Stimulated activated CD4-positive, alpha-beta T cell treated with anti-CD3 and anti-CD28 coated beads, Interleukin-4, amount 100 ng/mL, for 24 hours (primary cell): ENCODE results near the gene CDK17.
"Not testable (repeated sequence)": the region's sequence is repeated elsewhere in the genome, so short reads cannot be mapped to it uniquely, and the experiment has no call there.

Experiments
- DNase-seq: peaks from one replicate; pipeline ENCODE4 v3.0.0-alpha.2; 2020

The CDK17 gene

GRCh38 chr12:96416033-96416799 is 16.0 kb upstream of the CDK17 start:
- DNase-seq = no peak

- DNase-seq = no peak
Observed at GRCh38 chr12:96414637-96415036, 14.4 kb upstream of the CDK17 start.

GRCh38 chr12:96412431-96412830 is 12.2 kb upstream of the CDK17 start:
- DNase-seq = no peak

GRCh38 chr12:96409731-96410130 is 9.5 kb upstream of the CDK17 start:
- no peak for DNase-seq

GRCh38 chr12:96408993-96409392 is 8.8 kb upstream of the CDK17 start:
- no peak for DNase-seq

GRCh38 chr12:96407429-96408097 is 7.3 kb upstream of the CDK17 start:
- not testable (repeated sequence) for DNase-seq

- DNase-seq = no peak
Observed at GRCh38 chr12:96404696-96405095, 4.5 kb upstream of the CDK17 start.

GRCh38 chr12:96403870-96404269 is 3.6 kb upstream of the CDK17 start:
- no peak for DNase-seq

GRCh38 chr12:96402522-96402921 is 2.3 kb upstream of the CDK17 start:
- DNase-seq = not testable (repeated sequence)

GRCh38 chr12:96402061-96402460 is 1.8 kb upstream of the CDK17 start:
- no peak for DNase-seq

GRCh38 chr12:96401076-96401871 is 1.0 kb upstream of the CDK17 start:
- peak; percentile 42 for DNase-seq

GRCh38 chr12:96400631-96401075 is 414 bp upstream of the CDK17 start:
- no peak for DNase-seq

GRCh38 chr12:96399120-96399918 is 920 bp downstream of the CDK17 start:
- DNase-seq = peak; percentile 70

GRCh38 chr12:96398424-96399119 is 1.7 kb downstream of the CDK17 start:
- no peak for DNase-seq

GRCh38 chr12:96397756-96398423 is 2.3 kb downstream of the CDK17 start:
- no peak for DNase-seq

GRCh38 chr12:96396914-96397313 is 3.3 kb downstream of the CDK17 start:
- no peak for DNase-seq

GRCh38 chr12:96396209-96396608 is 4.0 kb downstream of the CDK17 start:
- DNase-seq = no peak

GRCh38 chr12:96395236-96395635 is 5.0 kb downstream of the CDK17 start:
- no peak for DNase-seq

- not testable (repeated sequence) for DNase-seq
Observed at GRCh38 chr12:96393229-96393628, 7.0 kb downstream of the CDK17 start.

- no peak for DNase-seq
Observed at GRCh38 chr12:96392397-96392796, 7.8 kb downstream of the CDK17 start.

- no peak for DNase-seq
Observed at GRCh38 chr12:96387981-96388380, 12.3 kb downstream of the CDK17 start.
